Erythroblast (primary cell): Measurements from ENCODE around the gene DLEU7.

Experiments
- DNase-seq, 2 experiments: peaks; one replicate each; lab custom pipeline; 2025; lab: John Stamatoyannopoulos, UW
- GATA1 ChIP-seq: IDR thresholded peaks from 2 replicates; pipeline ENCODE4 v1.6.1; 2011; ENCODE audit warnings: low read depth, mild to moderate bottlenecking, control low read depth, low read length, moderate library complexity
- POLR2A ChIP-seq: IDR thresholded peaks from 2 replicates; pipeline ENCODE4 v1.6.1; 2011; ENCODE audit warnings: mild to moderate bottlenecking, low read length

Gene DLEU7

GRCh38 chr13:50866817-50867636 lies 23.5 kb upstream of the DLEU7 start:
- TF ChIP-seq POLR2A, result no peak
- TF ChIP-seq GATA1, result no peak
- no peak for DNase-seq

DNA sequence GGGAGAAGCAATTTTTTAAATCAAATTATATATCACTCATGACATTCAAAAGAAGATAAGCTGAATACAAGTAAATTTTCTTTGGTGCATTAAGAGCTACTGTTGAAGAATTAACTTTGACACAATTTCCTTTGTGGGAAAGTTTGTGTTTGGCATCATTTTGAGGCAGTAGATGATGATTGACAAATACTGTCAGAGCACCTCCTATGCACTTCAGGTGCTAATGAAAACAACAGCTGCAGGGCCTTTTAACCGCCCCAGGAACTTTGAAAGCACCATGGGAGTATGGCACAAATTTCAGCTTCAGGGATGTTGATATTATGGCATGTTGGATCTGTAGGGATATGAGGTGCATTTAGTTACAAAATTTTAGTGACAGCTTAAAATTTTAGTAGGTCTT lies 21.0 kb upstream of the DLEU7 start:
- DNase-seq, result no peak
- TF ChIP-seq POLR2A (no peak), GATA1 (no peak)

DNA sequence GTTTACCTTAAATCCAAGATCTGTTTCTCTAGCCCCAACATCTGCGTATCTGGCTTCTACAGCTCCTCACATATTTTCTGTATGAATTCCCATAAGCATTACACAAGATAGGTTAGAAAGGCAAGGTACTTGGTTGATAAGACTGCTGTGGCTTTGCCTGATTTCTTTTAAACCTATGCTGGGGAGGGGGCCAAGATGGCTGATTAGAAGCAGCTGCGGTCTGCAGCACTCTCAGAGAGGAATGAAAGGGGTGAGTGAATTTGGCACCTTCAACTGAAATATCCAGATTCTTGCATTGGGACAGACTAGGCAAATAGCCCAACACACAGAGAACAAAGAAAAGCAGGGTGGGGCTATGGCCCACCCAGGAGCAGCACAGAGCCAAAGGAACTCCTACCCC lies 12.2 kb upstream of the DLEU7 start:
- TF ChIP-seq POLR2A (no peak), GATA1 (no peak)

GRCh38 chr13:50850445-50850844 lies 7.0 kb upstream of the DLEU7 start:
- TF ChIP-seq POLR2A (no peak), GATA1 (no peak)
- no peak for DNase-seq

More for the DNA sequence above, 12.2 kb upstream of the DLEU7 start:
- DNase-seq, result no peak

- TF ChIP-seq GATA1, result no peak
- TF ChIP-seq POLR2A, result no peak
Measured at GRCh38 chr13:50847501-50847900, 4.0 kb upstream of the DLEU7 start.

GRCh38 chr13:50846861-50847475 lies 3.5 kb upstream of the DLEU7 start:
- TF ChIP-seq POLR2A (no peak), GATA1 (no peak)
- no peak for DNase-seq

More at GRCh38 chr13:50847501-50847900, 4.0 kb upstream of the DLEU7 start:
- no peak for DNase-seq

DNA sequence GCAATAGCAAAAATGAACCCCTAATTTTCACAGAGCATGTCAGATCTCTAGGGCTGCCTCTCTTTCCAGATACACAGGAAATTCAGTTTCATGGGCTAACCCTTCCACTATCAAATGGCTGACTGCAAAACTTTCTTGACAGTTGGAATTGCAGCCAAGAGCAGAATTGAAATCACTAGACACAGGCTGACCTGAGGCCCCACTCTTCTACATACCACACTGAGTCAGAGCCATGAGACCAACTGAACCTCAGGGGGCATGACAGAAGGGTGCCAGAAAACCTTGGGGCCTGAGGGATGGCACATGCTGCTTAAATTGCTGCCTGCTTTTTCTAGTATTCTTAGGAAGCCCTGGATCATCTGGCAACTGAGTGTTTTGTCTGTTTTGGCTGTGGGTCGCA lies 1.7 kb upstream of the DLEU7 start:
- no peak for TF ChIP-seq POLR2A
- TF ChIP-seq GATA1, result no peak
- no peak for DNase-seq

DNA sequence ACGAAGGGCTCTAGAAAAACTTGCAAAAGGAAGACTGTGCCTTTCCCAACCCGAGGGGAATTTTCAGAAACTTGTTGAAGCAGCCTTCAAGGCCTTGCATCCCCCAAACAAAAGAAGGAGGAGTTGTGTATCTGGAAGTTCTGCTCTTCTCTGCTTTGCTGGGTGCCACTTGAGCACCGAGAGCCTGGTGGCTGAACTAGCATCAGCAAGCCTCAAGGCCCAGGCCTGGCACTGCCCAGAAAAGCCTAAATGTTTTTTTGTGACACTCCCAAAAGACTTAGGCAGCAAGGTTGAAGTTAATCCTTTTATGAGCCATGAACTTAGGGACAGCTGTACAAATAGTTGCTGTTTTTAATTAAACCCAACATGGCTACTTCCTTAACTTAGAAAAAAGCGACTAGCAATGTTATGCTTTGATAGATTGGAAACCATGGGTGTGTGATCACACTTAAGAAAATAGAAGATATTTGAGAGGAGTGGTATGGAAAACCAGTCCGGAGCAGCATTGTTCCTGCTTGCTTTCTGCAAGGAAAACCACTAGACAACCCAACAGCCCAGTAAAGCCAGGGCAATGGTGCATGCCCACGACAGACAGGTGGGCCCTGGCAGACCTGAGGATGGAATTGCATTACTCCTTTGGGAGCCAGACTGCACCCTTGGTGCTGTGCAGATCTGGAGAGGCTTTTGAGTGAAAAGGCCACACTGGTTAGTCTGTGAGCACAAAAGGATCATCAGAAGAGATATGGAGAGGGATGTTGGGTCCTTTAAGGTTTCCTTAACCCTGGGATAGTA lies 788 bp upstream of the DLEU7 start:
- DNase-seq, result no peak
- TF ChIP-seq POLR2A (no peak), GATA1 (no peak)

DNA sequence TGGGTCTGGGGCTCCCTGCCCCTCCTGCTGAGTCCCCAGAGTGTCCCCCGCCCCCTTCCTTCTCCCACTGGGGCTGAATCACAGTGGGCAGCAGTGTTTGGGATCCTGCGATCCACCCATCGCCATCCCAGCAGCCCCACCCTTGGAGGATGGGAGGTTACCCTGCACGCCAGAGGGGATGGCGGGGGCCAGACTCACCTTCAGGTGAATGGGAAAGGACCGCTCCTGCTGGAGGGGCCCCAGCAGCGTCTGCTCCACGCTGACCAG lies 569 bp downstream of the DLEU7 start:
- TF ChIP-seq GATA1 (no peak), POLR2A (no peak)

GRCh38 chr13:50842251-50842989 lies 1.1 kb downstream of the DLEU7 start:
- no peak for DNase-seq
- no peak for TF ChIP-seq POLR2A
- no peak for TF ChIP-seq GATA1

More for the DNA sequence above, 569 bp downstream of the DLEU7 start:
- no peak for DNase-seq

GRCh38 chr13:50841786-50842185 lies 1.7 kb downstream of the DLEU7 start:
- TF ChIP-seq GATA1, result no peak
- no peak for TF ChIP-seq POLR2A
- no peak for DNase-seq

DNA sequence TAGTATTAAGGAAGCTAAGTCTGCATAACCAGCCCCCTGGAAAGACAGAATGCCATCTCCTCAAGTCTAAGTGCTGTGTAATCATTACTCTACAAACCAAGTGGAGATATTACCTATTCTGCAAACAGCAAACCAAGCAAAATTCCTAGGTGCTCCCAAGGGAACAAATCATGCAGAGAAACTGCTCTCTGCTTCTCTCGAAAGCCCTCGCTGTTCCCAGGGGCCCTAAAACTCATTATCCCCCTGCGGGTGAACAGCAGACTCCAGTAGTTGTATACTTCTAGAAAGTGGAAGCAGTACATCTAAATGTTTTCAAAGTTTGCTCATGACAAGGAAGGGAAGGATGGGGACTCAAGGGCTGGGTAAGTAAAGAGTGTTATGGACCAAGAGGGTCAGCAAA lies 3.2 kb downstream of the DLEU7 start:
- TF ChIP-seq GATA1 (no peak), POLR2A (no peak)
- no peak for DNase-seq

- DNase-seq, result no peak
- TF ChIP-seq GATA1, result no peak
- no peak for TF ChIP-seq POLR2A
Measured at GRCh38 chr13:50839828-50840227, 3.7 kb downstream of the DLEU7 start.

GRCh38 chr13:50838701-50839100 lies 4.8 kb downstream of the DLEU7 start:
- TF ChIP-seq POLR2A (no peak), GATA1 (no peak)
- DNase-seq, result no peak
